Stimulated activated CD4-positive, alpha-beta T cell treated with anti-CD3 and anti-CD28 coated beads, Interleukin-12 subunit alpha, Interleukin-12 subunit beta, amount 100 ng/mL, for 24 hours (primary cell): ENCODE data around the gene TOMM40.
A peak's percentile ranks its signal among the peaks of the same experiment; 100 is the strongest.
"Not testable (repeated sequence)": the region's sequence is repeated elsewhere in the genome, so short reads cannot be mapped to it uniquely, and the experiment has no call there.

ENCODE experiments used
- DNase-seq, 2 experiments: peaks; one replicate each; pipeline ENCODE4 v3.0.0-alpha.2; 2020; ENCODE audit warnings: low read depth in 2 of 2

The TOMM40 gene

DNA sequence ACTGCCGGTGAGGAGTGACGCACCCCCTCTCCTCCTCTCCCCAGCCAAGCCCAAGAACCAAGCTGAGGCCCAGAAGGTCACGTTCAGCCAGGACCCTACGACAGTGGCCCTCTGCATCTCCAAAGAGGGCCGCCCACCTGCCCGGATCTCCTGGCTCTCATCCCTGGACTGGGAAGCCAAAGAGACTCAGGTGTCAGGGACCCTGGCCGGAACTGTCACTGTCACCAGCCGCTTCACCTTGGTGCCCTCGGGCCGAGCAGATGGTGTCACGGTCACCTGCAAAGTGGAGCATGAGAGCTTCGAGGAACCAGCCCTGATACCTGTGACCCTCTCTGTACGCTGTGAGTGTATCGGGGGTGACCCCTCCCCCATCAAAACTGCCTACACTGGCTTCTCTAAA is 19.2 kb upstream of the TOMM40 start:
- DNase-seq = no peak

DNA sequence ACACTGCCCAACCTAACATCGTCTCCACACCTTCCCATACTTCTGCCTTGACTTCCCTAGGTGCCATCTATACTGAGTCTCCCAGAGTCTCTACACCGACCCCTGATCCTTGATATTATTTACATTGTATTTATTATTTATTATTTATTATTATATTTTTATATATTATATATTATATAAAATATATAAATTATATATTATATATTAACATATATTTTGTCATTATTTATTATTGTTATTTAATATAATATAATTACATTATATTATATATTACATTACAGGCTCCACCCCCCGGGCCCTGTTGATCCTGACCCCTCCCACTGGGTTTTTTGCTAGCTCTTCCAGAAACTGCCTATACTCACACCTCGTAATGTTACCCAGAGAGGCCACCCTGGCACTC is 18.4 kb upstream of the TOMM40 start:
- DNase-seq = no peak

DNA sequence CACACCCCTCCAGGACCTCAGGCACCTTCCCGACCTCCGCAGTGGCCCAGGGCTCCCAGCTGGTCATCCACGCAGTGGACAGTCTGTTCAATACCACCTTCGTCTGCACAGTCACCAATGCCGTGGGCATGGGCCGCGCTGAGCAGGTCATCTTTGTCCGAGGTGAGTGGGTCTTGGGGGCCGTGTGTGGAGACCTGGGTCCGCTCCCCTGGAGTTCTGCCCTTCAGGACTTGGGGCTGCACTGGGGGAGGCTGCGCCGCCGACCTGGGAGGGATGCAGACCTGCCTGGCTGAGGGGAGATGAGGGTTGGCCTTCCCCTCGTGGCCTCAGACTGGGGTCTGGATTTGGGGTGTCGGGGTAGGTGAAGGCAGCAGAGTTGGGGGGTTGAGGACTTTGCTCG is 16.7 kb upstream of the TOMM40 start:
- no peak for DNase-seq

DNA sequence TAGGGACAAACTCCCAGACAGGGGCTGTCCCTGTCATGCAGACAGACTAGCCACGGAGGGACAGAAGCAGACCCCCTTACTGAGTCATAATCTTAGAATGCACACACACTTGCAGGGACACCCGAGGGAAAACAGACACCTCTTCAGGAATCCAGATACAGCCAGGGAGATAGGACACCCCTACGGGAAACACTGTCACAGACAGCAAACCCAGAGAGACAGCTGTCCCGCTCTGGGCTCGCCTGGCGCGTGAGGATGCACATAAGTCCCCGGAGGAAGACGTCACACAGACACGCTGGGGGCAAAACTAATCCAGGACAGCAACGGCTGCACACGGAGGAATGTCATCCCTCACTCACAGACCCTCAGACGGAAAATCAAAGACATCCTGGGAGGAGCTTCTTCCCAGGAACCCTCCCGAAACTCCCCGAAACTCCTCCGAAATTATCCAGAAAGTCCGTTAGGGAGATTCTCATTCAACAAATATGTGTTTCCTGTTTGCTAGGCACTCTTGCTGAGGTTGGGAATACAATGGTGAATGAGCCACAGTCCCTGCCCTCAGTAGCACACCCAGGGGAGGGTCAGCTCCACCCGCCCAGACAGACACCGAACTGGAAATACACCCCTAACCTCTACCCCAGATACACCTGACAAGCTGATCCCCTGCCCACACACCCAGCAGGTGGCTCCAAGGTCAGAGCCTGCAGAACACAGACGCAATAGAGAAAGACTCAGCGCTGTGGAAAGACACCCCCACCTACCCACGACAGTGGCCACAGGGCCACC is 15.2 kb upstream of the TOMM40 start:
- DNase-seq = no peak

DNA sequence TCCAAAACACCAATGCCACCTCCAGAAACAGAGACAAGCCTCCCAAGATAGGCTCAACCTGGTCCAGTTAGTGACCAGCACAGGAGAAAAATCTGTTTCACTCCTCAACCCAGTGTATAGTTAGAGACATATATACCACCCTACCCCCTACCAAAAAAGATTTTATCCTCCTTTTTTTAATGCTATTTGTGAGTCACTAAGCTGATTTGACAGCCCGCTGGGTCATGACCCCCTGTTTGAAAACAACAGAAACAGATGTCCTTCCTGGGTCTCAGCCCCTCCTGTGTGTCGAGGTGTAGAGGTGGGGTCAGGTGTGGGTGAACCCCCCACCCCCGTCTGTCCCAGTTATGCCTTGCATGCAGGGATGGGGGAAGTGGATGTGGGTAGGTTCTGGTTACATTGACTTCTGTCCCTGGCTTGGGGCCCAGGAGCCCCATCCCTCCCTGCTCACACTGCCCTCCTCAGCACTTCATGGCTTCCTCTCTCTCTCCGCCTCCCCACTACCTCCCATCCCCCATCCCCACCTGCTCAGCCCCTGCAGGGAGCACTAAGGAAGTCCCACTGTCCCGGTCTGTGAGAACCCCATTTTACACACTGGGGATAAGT is 14.0 kb upstream of the TOMM40 start:
- DNase-seq = no peak

DNA sequence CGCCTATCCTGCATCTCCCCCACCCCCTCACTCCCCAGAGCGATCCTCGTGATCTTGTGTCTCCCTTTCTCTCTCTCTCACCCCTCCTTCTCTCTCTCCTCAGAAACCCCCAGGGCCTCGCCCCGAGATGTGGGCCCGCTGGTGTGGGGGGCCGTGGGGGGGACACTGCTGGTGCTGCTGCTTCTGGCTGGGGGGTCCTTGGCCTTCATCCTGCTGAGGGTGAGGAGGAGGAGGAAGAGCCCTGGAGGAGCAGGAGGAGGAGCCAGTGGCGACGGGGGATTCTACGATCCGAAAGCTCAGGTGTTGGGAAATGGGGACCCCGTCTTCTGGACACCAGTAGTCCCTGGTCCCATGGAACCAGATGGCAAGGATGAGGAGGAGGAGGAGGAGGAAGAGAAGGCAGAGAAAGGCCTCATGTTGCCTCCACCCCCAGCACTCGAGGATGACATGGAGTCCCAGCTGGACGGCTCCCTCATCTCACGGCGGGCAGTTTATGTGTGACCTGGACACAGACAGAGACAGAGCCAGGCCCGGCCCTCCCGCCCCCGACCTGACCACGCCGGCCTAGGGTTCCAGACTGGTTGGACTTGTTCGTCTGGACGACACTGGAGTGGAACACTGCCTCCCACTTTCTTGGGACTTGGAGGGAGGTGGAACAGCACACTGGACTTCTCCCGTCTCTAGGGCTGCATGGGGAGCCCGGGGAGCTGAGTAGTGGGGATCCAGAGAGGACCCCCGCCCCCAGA is 12.8 kb upstream of the TOMM40 start:
- no peak for DNase-seq

DNA sequence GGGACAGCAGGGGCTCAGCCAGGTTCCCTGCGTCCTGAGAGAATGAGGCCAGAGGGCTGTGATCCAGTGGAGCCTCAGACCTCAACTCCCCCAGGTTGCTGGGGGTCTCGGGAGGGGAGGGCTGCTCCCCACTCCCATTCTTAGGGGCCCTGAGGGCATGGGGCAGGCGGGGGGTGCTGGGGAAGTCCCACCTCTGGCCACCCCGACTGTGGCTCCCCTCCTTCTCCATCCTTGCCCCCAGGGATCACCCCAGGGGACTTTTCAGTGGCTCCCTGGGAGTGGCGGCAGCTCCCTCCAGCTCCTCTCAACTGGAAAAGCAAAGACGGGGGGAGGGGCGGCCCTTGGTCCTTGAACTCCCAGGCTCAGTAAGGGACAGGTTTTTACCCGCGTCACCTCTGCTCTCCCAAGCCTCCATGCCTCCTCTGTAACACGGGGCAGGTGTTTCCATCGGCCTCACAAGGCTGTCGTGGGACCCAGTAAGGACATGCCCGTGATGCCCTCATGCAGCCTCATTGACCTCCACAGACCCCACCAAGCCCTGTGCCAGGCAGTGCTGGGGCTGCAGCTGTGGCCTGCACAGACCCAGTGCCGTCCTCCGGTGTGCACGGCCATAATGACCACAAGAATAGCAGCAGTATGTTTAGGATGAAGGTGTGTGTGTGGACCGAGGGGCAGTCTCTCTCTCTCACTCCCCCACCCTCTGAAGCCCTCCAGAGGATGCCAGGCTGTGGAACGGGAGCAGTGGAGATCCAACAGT is 11.6 kb upstream of the TOMM40 start:
- no peak for DNase-seq

DNA sequence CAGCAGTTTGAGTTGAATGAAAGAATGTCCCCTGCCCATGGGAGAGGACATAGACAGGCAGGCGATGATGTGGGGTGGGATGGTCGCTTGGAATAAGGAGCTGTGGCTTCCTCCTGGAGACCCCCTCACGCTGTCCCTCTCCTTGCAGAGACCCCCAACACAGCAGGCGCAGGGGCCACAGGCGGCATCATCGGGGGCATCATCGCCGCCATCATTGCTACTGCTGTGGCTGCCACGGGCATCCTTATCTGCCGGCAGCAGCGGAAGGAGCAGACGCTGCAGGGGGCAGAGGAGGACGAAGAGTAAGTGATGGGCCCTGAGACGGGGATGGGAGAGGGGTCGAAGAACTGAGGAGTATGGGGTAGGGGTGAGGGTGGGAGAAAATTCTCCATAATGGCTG is 9.0 kb upstream of the TOMM40 start:
- no peak for DNase-seq

DNA sequence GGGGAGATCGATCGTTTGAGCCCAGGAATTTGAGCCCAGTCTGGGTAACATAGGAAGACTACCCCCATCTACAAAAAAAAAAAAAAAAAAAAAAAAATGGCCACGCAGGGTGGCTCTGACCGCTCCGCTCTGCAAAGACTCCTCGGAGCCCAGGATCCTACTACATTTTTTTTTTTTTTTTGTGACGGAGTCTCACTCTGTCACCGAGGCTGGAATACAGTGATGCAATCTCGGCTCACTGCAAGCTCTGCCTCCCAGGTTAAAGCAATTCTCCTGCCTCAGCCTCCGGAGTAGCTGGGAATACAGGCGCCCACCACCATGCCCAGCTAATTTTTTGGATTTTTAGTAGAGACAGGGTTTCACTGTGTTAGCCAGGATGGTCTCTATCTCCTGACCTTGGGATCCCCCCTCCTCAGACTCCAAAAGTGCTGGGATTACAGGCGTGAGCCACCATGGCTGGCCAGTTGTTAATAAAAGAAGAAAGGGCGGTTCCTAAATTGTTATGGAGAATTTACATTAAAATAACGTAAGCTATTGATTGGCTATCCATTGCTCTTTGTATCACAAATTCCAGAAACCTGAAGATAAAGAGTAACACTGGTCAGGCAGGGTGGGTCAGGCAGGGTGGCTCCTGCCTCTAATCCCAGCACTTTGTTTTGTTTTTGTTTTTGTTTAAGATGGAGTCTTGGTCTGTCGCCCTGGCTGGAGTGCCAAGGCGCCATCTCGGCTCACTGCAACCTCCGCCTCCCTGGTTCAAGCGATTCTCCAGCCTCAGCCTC is 8.2 kb upstream of the TOMM40 start:
- not testable (repeated sequence) for DNase-seq

DNA sequence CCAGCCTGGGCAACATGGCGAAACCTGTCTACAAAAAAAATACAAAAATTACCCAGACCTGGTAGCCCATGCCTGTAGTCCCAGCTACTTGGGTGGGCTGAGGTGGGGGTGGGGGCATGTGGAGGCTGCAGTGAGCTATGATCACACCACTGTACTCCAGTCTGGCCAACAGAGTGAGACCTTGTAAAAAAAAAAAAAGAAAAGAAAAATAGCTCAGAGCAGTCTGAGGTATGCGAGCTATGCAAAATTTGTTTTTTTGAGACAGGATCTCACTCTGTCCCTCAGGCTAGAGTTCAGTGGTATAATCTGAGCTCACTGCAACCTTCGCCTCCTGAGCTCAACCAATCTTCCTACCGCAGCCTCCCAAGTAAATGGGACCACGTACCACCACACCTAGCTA is 7.1 kb upstream of the TOMM40 start:
- DNase-seq = no peak

DNA sequence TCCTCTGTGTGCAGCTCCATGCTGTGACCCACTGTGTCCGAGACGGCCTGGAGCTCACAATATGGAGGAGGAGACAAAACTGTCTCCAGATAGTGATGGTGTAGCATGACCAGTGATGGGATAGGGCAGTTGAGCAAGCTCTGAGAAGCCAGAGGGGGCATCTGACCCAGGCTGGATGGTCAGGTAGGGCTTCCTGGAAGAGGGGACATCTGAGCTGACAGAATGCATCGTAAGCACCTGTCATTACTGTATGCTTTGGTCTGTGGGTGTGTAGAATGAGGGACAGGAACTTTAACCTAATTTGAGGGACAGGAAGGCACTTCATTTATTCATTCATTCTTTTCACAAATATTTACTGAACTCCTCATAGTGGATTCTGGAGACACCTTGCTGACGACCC is 6.5 kb upstream of the TOMM40 start:
- no peak for DNase-seq

DNA sequence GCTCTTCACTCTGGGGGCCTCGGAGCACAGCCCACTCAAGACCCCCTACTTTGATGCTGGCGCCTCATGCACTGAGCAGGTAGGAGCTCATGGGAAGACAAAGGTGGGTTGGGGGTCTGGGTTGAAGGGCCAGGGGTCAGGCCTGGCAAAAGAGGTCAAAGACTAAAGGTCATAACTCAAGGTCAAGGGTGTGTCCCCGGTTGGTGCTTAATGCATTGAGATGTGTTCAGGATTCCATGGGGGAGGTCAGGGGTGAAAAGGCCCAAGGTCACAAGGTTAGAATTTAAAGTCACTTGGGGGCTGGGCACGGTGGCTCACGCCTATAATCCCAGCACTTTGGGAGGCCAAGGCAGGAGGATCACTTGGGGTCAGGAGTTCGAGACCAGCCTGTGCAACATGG is 4.9 kb upstream of the TOMM40 start:
- no peak for DNase-seq

DNA sequence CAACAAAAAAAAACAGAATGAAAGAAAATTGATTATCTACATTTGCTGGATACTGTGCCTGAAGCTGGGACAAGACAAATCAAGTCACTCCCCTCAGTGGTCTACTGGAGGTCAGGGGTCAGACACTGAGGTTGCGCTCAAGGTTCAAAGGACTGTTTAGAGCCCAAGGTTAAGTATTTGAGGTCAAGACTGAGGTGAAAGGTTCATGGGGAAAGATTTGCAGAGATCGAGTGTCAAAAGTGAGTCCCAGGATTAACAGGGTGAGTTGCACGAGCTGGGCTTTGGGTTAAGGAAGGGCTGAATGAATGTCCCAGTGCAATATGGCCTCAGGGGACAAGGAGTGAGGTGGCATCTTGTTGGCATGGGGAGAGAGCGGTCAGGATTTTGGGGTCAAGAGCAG is 3.4 kb upstream of the TOMM40 start:
- DNase-seq = no peak

DNA sequence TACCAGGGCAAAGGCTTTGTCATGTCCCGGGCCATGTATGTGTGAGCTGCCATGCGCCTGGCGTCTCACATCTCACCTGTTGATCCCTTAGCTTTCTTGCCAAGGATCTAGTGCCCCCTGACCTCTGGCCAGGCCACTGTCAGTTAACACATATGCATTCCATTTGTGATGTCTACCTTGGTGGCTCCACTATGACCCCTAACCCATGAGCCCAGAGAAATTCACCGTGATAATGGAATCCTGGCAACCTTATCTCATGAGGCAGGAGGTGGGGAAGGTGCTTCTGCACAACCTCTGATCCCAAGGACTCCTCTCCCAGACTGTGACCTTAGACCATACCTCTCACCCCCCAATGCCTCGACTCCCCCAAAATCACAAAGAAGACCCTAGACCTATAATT is 2.7 kb upstream of the TOMM40 start:
- DNase-seq = not testable (repeated sequence)

DNA sequence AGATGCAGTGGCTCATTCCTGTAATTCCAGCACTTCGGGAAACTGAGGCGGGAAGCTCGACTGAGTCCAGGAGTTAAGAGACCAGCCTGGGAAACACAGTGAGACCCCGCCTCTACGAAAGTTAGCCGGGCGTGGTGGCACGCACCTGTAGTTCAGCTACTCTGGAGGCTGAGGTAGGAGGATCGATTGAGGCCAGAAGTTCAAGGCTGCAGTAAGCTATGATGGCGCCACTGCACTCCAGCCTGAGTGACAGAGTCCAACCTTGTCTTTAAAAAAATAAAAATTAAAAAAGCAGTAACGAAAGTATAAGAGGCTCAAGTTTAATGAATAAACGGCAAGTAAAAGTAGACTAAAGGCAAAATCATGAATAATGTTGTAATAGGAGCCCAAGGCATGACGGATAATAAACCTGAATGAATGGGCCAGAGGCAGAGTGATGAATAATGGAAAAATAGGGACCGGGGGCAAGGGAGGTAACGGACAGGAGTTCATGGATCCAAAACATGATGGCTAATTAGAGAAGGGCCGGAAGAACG is 1.2 kb upstream of the TOMM40 start:
- no peak for DNase-seq

DNA sequence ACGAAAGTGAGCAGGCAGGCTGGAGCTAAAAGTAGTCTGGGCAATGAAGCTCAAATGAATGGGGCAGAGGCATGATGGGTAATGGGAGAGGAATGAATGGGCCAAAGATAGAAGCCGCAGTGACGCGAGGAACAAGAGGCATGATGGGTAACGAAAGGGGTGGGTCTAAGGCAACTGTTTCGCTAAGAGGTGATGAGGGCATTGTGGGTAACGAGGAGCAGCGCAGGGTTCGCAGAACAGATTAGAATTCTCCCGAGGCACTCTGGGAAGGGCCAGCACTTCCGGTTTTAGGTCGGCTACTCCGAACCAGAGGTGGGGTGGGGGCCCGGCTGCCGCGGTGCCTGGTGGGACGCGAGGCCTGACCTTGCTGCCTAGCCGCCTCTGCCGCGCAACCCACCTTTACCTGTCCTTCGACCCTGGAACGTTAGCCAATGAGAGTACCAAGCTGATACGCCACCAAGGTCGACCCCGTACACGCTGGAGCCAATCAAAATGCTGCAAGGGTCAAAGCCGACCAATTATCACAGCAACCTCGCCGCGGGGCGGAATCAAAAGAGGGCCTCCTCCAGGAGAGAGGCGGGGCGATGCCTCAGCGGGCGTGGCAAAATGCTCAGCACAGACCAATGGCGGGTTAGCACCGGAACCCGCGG is 563 bp upstream of the TOMM40 start:
- DNase-seq = peak in 1 of 2 experiments; percentile 100

DNA sequence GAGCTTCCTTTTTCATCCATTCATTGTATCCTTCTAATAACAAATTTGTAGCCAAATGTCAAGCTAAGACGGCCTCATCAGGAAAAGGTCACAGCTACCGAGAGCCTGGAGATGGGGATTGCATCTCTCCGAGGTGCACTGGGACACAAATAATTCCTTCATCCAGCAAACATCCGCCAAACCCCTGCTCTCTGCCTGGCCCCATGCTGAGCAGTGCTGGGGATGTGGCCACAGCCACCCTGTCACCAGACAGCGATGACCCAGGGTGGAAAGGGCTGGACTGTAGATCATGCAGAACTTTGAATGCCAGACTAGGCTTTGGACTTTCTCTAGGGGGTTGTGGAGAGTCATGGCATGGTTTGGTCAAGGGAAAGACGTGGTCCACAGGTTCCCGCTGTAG is 1.9 kb downstream of the TOMM40 start:
- no peak for DNase-seq

DNA sequence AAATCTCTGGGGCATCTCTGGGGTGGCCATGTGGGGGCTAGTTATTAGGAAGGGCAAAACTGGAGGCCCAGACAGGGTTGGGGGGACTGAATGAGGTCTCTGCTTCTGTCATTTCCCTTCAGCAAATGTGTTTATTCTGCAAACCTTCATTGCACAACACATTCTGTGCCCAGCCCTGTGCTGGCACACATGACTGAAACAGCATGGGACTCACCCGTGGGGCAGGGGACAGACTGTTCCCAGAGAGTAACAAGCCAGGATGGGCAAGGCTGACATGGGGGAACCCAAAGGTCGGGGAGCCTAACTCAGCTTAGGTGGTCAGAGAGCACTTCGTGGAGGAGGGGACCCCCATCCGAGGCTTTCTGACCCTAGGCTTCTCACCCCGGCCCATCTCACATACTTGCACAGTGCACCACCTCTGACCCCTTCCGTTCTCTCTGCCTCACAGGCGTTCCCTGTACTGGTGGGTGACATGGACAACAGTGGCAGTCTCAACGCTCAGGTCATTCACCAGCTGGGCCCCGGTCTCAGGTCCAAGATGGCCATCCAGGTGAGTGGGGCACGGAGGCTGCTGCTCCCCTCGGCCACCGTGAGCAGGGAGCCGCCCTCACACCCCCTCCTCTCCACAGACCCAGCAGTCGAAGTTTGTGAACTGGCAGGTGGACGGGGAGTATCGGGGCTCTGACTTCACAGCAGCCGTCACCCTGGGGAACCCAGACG is 2.4 kb downstream of the TOMM40 start:
- DNase-seq = no peak

DNA sequence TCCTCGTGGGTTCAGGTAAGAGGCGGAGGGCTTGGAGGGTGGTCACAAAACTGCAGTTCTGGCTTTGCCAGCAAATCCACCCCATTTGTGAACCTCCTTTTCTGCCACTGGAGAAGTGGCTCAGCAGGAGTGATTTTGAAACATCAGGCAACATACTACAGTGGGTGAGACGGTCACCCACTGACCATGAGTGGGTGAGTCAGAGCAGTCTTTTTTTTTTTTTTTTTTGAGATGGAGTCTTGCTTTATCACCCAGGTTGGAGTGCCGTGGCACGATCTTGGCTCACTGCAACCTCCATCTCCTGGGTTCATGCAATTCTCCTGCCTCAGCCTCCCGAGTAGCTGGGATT is 3.0 kb downstream of the TOMM40 start:
- DNase-seq = no peak

DNA sequence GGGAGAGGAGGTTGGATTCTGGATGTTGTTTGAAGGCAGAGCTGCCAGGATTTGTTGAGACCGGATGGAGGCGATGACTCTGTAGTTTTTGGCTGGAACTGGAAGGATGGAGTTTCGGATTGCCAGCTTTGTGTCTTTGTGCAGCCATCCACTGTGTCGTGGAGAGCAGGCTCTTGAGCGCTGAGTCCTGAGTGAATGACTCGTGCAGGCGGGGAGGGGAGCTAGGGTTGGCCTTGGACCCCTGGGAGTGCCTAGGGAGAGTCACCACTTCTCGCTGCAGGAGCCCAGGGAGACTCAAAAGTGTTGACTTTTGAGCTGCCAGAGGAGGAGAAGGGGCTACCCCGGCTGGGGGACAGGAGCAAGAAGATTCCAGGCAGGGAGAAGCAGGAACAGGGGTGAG is 3.9 kb downstream of the TOMM40 start:
- DNase-seq = no peak
